ENCODE measurements around the gene FAM163A.

- TF ChIP-seq CHD1 (IDR thresholded peaks at IDR 0.05; ENCODE audit: low read length) (no peak), RBFOX2 (IDR thresholded peaks at IDR 0.05; ENCODE audit: low read depth, low read length) (no peak)
Observed at GRCh38 chr1:179761296-179761695, 18.2 kb downstream of the FAM163A start.
